Left kidney (tissue), 8 donors: Measurements from ENCODE around the gene UBA7. TPM values are rescaled to one million over a fixed set of nuclear protein-coding genes. Genes with fewer than 3 reads are reported as not detected.
"Not testable (repeated sequence)": the region's sequence is repeated elsewhere in the genome, so short reads cannot be mapped to it uniquely, and the experiment has no call there.

Source experiments
- DNase-seq: peaks from one replicate; pipeline ENCODE4 v3.0.0-alpha.2; 2013
- long read RNA-seq, 8 donors: transcript quantifications; one replicate each; lab custom pipeline, GENCODE V29; 2026
- polyA plus RNA-seq: library from polyadenylated mRNA; unstranded; fragments of 120-200 nt; gene quantifications from one replicate; pipeline ENCODE4 v1.2.1, GENCODE V29; 2013; ENCODE audit not compliant: insufficient read length

Gene UBA7
- polyA plus RNA-seq = 40.7 TPM
- long read RNA-seq, donor 1, partial matches to known transcripts = 10 of 12 reads
- long read RNA-seq, donor 1, other reads (novel, unspliced or antisense) = 0 of 12 reads
- long read RNA-seq, donor 2, partial matches to known transcripts = 15 of 16 reads
- long read RNA-seq, donor 2, other reads (novel, unspliced or antisense) = 0 of 16 reads
- long read RNA-seq, donor 3, partial matches to known transcripts = 11 of 13 reads
- long read RNA-seq, donor 3, other reads (novel, unspliced or antisense) = 0 of 13 reads
- long read RNA-seq, donor 4, partial matches to known transcripts = 5 of 7 reads
- long read RNA-seq, donor 4, other reads (novel, unspliced or antisense) = 0 of 7 reads
- long read RNA-seq, donor 5, partial matches to known transcripts = 23 of 27 reads
- long read RNA-seq, donor 5, other reads (novel, unspliced or antisense) = 0 of 27 reads
- long read RNA-seq, donor 6, partial matches to known transcripts = 0 of 1 reads
- long read RNA-seq, donor 6, other reads (novel, unspliced or antisense) = 0 of 1 reads
- long read RNA-seq, donor 7, partial matches to known transcripts = 17 of 23 reads
- long read RNA-seq, donor 7, other reads (novel, unspliced or antisense) = 0 of 23 reads
- long read RNA-seq, donor 8, partial matches to known transcripts = 10 of 11 reads
- long read RNA-seq, donor 8, other reads (novel, unspliced or antisense) = 0 of 11 reads

DNA sequence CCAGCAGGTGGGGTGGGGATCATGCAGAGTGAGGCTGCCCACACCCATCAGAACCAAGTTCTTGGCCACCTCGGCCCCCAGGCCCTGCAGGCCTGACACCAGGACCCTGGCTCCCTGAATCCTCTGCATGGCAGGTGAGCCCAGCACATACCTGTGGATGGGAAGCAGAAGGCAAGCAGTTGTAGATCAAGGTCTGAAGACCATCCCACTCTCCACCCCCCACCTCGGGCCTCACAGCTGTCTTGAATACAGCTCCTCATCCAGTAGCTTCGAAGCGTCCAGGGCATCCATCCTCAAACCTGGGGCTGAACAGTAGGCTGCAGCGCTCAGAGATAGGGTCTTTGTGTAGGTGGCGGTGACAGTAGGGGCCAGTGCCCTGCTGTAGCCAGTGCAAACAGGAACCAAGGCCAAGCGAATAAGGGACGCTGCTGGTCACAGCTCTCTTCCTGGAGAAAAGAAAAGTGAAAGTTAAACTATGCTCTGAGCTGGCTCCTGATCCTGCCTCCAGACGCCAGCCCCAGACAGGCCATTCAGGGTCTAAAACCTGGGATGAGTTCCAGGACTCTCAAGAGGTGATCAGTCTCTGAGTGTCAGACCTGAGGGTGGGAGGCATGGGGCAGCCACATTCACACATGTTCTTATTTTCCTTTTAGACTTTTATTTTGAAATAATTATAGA is at the start of gene UBA7:
Gene UBA7, minus strand, starts transcription at position 457 of the 678 bp plus-strand sequence. Its CDS starts 166 bp downstream, at position 291.
- peak; percentile 67 for DNase-seq

DNA sequence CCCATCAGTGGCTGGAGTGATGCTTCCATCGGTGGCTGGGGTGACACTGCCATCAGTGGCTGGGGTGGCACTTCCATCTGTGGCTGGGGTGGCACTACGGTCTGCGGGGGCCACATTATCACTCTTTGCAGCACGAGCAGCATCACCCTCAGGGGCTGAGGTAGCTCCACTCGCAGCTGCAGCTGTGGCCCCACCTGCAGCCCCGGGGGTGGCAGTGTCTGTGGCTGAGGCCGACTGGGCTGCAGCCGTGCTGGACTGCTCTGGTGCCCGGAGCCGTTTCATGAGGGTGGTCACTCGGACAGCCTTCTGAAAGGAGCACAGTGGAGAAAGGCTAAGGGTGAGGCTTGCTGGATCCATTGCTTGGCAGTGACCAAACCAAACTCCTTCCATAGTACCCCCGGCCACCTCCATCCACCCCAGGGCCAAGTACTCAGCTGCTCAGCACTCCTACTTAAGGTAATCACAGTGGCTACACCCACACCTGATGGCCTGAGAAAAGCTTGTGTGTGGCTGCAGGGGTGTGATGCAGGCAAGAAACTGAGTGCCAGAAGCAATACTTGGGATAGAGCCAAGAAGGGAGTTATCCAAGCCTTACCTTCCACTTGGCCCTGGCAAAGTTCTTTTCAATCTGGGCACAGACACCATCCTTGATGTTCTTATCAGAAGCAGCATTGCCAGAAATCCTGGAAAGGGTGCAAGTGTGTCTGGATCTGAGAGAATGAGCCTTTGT is 46.0 kb upstream of the UBA7 start:
- no peak for DNase-seq

GRCh38 chr3:49856181-49857005 is 42.6 kb upstream of the UBA7 start, which contains the start of gene TRAIP:
Gene TRAIP (minus strand): TSS chr3:49856564. CDS start chr3:49856453, 111 bp downstream.
- peak; percentile 96 for DNase-seq

- DNase-seq = no peak
Observed at GRCh38 chr3:49855662-49856061, 41.9 kb upstream of the UBA7 start.

- no peak for DNase-seq
Observed at GRCh38 chr3:49845694-49846093, 31.9 kb upstream of the UBA7 start.

DNA sequence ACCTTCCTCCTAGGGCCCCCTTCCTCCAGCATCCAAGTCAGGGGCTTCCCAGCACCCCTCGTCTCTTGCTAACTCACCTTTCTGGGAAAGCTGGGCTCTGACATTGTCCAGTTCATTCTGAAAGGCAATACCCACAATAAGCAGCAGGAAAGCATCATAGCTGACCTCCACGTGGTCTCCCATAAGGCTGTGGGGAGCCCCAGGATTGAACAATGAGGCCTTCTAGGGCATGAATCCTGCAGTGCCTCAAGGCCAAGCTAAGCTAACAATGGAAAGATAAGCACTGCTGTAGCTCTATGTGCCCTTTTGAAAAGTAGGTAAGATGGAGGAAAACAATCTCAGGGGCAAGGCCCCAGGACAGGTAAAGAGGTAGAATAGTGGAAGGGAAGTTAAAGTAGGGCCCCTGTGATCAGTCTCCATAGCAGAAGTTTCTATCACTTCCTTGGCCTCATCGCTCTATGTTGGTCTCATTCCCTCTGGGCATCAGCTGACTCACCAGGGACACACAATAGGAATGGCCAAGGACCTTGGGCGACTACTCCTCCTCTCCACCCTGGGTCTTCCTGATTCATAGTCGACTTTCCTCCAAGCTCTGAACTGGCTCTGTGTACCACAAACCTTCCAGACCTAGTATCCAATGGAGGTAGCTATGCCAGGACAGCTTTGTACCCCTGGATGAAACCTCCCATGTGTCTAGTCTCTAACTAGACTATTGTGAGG is 30.9 kb upstream of the UBA7 start:
- no peak for DNase-seq

- no peak for DNase-seq
Observed at GRCh38 chr3:49842843-49843517, 29.2 kb upstream of the UBA7 start.

- DNase-seq = no peak
Observed at GRCh38 chr3:49841806-49842205, 28.1 kb upstream of the UBA7 start.

DNA sequence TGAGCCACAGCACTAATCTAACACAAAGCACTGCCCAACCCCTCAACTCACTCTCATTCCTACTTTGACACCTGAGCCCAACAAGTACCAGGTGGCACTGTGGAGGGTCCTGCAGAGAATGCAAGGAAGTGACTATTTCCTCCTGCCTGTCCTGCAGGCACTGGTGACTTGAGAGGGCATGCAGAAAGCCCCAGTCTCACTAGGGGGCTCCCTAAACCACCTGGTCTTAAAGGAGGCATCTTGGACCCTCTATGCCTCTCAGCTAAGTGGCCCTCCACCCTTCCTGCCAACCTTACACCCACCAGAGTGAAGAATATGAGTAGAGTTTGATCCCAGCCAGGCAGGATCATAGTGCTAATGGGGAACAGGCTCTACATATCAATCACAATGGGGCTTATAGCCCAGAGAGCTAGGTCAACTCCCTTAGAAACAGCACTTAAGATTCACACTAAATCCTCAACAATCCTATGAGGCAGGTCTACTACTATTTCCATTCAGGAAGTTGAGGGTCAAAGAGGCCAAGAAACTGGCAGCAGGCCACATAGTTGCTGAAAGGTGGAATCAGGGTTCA is 27.5 kb upstream of the UBA7 start:
- peak; percentile 5 for DNase-seq

DNA sequence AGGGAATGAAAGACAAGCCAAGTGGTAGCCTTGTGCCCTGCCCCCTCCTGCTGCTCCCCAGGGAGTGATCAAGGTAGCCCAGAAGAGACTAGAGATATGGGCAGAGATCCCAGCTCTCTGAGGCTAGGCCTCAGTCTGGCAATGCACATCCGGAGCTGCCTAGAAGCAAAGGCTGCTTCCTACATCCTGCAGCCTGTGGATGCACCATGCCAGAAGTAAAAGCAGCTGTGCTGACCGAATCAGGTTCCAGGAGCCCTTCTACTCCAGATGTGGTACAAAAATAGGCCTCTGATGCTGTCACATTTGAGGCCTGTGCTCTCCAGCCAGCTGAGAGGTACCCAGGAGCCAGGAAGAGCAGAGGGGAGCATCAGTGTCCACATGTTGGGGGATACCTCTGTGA is 26.6 kb upstream of the UBA7 start:
- DNase-seq = no peak

- peak; percentile 78 for DNase-seq
Observed at GRCh38 chr3:49839193-49839809, 25.5 kb upstream of the UBA7 start.

- DNase-seq = no peak
Observed at GRCh38 chr3:49831341-49831740, 17.6 kb upstream of the UBA7 start.

- no peak for DNase-seq
Observed at GRCh38 chr3:49826016-49826415, 12.3 kb upstream of the UBA7 start.

- DNase-seq = not testable (repeated sequence)
Observed at GRCh38 chr3:49823131-49823530, 9.4 kb upstream of the UBA7 start.

DNA sequence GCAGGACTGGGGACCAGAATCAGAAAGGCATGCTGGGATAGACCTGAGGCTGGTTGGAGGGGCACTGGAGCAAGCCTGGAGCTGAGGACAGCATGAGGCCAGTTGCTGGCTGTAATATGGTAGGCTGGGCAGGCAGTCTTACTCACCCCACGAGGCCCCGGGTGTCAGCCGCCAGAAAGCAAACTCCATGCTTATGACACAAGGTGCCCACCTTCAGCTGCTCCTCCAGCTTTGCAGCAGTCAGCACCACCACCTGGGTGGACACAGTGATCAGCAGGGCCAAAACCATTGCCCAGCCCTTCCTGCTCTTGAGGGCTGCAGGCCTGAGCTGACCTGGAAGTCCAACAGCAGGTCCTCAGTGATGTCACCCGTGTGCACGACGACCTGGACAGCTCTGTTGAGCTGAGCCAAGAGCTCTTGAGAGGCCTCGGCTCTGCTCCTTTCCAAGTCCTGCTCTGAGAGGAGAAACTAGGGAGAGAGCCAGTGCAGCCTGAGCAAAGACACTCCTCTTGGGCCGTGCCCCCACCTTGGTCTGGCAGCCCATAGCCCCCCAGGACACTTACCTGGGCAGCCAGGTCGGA is 747 bp downstream of the UBA7 start:
- no peak for DNase-seq

DNA sequence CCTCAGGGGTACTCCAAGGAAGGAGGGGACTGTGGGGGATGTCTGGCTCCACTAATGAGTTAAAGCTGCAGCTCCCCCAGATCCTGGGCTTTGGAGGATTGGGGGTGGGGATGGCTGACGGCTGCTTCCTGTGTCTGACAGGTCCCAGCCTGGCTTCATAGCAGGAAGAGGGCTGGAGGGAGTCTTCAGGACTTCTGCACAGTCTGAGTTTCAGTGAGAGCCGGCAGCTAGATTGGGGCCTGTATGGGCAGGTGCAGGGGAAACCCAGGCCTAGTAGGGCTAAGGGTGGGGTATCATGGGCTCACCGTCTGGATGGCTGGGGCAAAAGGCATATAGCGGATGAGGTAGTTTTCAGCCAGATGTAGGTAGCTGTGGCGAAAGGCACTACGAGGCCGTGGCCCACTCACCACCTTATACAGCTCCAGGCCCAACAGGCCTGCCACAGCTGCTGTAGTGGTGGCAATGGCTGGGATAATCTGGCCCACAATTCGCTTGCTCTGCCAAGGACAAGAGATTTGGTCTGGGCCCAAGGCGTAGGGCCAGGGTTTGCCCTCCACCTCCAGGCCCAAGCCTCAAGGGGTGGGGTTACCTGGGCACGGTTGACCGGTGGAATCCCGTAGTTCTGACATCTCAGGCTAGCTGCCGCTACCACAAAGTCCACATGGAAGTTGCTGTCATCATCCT is 6.2 kb downstream of the UBA7 start:
- no peak for DNase-seq

GRCh38 chr3:49806850-49807249 is 6.9 kb downstream of the UBA7 start:
- no peak for DNase-seq
